Stomach (tissue), 4 donors: ENCODE data around the gene LPCAT4.

Experiments used
- EP300 ChIP-seq: sonication (generic); formaldehyde crosslinking; IDR thresholded peaks from one replicate; pipeline ENCODE4 v1.6.1; 2017; ENCODE audit warnings: antibody characterized with exemption
- POLR2AphosphoS5 ChIP-seq, 3 donors: sonication (generic); formaldehyde crosslinking; IDR thresholded peaks; one replicate each; pipeline ENCODE4 v1.6.1; 2016; ENCODE audit warnings: antibody characterized with exemption in 3 of 3

GRCh38 chr15:34357653-34358052, 9.3 kb downstream of the LPCAT4 start:
- TF ChIP-seq POLR2AphosphoS5 (IDR thresholded peaks at IDR 0.05) (no peak), EP300 (no peak)
